ENCODE data around the gene SECTM1.

Gene SECTM1

GRCh38 chr17:82346342-82347300 lies 13.1 kb upstream of the SECTM1 start:
- no peak for DNase-seq

- no peak for DNase-seq
These were observed 11.8 kb upstream of the SECTM1 start for GRCh38 chr17:82345151-82345976.

DNA sequence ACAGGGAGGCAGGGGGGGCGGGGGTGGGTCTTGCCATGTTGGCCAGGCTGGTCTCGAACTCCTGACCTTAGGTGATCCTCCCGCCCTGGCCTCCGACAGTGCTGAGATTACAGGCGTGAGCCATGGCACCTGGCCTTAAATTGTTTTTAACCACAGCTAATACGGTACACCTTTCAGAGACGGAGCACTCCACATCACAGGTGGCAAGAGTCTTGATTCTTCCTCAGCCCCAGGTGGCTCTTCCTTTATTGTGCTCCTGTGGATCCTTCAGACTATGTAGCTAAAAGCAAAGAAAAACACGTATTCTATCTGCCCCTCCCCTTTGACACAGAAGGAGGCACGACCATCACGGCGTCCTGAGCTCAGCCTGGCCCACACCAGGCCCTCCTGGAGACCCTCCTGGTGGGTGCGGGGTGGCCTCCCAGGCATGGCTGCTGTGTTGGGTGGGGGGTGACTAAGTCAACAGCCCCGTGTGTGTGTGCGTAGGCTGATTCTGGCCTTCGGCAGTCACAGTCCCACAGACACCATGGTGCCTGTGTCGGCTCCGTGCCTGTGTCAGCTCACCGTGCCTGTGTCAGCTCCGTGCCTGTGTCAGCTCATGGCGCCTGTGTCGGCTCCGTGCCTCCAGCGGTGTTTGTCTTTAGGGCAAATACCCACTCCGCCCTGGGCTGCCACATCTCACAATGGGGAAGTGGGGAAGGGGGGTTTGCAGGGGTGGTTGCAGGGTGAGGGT lies 10.8 kb upstream of the SECTM1 start:
- DNase-seq: no peak

DNA sequence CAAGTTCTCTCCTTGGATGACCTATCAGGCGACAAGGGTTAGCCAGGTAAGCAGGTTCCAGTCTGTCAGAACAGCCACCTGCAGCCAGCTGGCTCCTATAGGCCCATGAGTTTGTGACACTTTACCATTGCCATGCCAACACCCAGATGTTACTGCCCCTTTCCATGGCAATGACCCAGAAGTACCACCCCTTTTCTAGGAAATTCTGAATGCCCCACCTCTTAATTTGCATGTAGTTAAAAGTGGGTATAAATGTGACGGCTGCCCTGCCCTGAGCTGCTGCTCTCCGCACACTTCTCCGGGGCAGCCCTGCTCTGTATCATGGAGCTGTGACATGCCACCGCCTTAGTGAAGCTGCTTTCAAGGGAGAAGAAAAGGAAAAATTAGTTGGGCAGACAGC lies 10.0 kb upstream of the SECTM1 start:
- no peak for DNase-seq

DNA sequence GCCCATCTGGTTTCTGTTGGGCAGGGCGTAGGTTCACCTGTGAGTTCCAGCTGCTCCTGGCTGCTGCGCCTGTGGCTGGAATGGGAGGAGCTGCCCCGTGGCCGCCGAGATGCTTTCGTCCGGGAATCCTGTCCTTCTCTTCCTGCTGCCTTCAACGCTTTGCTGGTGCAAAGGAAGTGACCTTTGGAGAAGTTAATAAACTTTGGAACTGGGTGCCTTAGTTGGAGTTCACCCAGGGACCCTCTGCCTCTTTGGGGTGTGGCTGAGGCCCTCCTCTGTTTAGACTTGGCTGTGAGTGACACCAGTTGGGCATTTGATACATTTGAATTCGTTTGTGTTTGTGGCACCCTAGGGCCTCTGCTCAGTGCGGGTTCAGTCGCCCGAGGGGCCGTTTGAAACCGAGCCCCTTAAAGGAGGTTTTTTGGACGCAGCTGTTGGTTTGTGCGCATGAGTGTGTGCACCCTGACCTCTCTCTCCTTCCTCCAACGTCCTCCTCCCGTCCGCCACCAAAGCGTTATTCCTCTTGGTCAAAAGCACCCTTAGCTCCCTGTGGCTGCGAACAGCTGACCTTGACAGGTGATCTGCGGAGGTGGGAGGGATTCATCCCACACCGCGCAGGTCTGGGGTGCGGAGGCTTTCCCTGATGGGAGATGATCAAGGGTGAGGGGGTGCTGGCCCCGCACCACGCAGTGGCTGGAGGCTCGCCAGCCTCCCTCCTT lies 9.0 kb upstream of the SECTM1 start:
- DNase-seq: no peak

DNA sequence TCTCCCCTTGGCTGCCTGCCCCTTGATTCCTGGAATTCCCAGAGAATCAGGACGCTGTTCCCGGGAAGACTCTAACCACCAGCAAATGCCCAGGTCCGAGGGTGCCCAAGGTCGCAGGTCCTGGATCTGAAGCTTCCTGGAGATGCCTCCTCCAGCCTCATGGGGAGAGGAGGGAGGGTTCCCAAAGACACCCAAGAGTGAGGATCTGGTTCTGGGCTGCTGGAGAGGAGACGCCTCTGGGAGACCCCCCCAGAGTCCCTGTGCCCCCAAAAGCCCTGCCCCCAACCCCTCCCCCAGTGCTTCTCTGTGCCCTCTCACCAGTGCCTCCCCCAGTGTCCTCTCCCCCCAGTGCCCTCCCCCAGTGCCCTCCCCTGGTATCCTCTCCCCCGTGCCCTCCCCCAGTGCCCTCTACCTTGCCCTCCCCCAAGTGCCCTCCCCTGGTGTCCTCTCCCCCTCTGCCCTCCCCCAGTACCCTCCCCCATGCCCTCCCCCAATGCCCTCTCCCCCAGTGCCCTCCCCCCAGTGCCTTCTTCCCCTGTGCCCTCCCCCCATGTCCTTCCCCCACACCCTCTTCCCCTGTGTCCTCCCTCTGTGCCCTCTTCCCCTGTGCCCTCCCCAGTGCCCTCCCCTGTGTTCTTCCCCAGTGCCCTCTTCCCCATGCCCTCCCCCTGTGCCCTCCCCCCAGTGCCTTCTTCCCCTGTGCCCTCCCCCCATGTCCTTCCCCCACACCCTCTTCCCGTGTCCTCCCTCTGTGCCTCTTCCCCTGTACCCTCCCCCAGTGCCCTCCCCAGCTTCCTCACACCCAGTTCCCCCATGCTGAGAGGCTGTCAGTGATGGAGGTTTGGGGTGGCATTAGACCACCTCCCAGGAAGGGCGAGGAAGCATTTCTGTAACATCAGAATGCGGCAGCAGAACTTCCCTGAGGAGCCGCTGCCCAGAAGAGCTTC lies 6.3 kb upstream of the SECTM1 start:
- peak; percentile 55 for DNase-seq

DNA sequence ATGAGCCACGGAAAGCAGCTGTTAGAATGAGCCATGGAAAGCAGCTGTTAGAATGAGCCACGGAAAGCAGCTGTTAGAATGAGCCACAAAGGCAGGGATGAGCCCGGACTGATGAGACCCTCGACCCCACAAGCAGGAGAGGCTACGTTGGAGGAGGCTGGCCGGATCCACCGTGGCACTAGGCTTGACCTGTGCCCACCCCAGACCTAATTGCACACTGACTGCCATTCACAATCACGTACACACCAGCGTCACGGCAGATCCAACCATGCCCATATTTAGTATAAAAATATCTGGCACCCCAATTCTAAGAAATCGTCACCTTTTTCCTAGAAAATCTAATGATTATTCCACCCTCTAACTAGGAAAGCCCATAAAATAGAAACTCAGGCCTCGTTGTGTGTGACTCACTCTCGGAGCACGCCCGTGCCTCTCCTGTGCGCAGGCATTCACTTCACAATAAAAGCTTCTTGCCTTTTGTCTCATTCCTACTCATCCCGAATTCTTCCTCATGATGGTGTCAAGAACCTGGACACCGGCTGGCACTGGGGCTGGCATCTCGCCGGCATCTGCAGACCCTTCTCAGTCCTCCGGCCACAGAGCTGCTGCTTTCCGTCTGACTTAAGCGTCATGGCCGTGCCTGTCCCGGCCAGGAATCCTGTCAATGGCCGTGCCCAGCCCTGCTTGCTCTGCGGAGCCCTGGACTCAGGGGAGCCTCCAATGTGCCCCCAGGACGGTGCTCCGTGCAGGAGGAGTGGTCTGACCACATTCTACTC lies 5.5 kb upstream of the SECTM1 start:
- peak; percentile 67 for DNase-seq

GRCh38 chr17:82334622-82335394 lies 1.2 kb upstream of the SECTM1 start:
- DNase-seq: no peak

- DNase-seq: no peak
These were observed 647 bp upstream of the SECTM1 start for GRCh38 chr17:82334204-82334621.

DNA sequence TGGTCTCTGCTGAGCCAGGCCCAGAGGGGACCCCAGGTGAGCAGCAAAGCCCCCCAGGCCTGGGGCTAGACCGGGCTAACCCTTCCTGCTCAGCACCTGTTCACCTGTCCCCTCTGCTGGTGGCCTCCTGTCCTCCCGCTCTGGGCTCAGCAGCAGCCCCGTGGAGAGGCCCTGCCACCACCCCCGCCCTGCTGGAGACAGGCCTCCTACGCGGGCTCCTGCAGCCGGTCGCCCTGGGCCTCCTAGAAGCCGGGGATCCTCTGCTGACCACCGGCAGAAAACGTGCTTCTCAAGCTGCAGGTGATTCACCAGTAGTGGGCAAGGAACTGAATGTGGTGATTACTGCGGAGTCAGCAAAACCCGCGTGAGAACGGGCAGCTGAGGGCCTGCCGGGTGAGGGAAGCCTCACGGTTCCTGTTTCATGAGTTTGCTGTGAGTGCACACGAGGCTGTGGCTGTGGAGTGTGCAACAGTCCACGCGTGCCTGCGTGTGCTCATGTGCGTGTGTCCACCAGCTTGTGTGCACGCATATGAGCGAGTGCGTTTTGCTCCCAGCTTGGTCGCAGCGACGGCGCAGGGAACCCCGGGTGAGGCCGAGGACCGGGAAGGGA lies 792 bp downstream of the SECTM1 start:
- DNase-seq: no peak

DNA sequence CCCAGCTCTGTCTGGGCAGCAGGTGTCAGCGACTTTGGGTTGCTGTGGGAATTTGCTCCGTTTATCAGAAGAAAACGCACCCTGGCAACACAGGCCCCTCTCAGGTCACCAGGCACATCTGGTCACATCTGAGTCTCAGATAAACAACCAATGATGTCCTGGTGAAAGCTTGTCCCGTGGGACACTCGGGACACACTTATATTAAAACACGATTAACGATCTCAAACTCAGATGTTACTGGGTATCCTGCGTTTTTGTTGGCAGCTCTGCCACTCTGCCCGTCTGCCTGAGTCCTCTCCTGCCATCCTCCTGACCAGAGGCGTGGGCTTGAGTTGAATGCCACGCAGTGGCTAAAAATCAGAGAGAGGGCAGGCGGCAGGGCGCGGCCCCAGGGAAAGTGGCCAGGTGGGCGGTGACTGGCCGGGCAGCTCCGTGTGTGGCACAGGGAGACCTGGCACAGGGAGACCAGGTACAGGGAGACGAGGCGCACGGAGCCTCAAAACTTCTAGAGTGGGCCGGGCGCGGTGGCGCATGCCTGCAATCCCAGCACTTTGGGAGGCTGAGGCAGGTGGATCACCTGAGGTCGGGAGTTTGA lies 2.1 kb downstream of the SECTM1 start:
- DNase-seq: no peak

- peak; percentile 86 for DNase-seq
These were observed 3.0 kb downstream of the SECTM1 start for GRCh38 chr17:82330322-82331239.

- no peak for DNase-seq
These were observed 3.8 kb downstream of the SECTM1 start for GRCh38 chr17:82329683-82330321.

- no peak for DNase-seq
These were observed 4.5 kb downstream of the SECTM1 start for GRCh38 chr17:82328994-82329507.

DNA sequence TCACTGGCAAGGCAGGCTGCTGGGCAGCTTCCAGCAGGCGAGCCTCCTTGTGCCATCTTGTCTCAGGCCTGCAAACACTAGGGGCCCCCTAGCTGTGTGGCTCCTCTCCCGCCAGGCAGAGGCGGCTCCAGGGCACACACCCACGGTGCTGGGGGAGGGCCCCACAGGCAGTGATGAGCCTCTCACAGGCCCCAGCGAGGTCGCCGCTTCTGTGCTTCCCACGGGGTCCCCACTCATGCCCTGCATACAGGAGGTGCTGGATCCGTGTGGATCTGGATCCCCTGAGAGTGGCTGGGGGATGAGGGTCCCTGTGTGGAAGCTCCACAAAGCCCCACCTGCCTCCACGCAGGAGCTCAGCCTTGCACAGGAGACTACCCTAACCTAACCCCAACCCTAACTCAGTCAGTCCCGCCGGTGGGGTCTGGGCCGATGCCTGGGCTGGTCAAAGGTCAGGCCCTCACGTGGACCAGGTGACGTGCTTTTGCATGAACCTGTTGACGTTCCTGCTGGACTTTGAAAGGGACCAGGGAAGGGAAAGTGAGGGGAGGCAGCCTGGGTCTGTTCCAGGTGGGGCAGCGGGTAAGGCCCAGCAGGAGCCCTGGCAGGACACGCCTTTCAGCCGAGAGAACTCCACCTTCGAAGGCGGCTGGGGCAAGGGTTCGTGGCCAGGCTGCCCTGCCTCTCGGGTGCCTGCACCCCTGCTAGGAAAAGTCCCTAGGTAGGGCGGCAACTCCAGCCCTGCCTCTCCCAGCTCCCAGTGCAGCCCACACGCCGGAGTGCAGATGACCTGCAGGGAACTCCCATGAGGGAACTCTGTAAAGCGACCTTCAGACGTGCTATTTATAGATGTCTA lies 5.2 kb downstream of the SECTM1 start:
- no peak for DNase-seq

DNA sequence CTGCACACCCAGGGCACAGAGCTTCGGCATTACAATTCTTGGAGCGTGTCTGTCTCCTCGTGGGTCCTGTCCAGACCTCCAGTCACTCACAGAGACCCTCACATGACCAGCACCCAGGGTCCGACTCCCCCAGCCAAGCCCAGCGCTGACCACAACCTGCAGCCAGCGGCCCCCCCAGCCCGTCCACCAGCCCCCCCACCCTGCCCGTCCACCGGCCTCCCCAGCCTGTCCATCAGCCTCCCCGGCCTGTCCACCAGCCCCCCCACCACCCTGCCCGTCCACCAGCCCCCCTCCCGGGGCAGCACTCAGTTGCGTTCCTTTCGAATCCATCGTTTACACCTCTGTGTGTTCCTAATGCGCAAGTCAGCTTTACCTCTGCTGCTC lies 5.8 kb downstream of the SECTM1 start:
- DNase-seq: no peak
